SK-N-SH (cell line): ENCODE results near the gene MMUT. TPM values are rescaled to one million over a fixed set of nuclear protein-coding genes. Genes with fewer than 3 reads are reported as not detected.

Source experiments
- CTCF ChIA-PET: fragments of 300-600, 350-600 bp; formaldehyde crosslinking; extraction: SDS; loops from one replicate; lab custom pipeline; 2021; lab: Yijun Ruan, JAX
- POLR2A ChIA-PET: fragments of 350-600 bp; sonication (Branson Sonifier 250); formaldehyde crosslinking; extraction: SDS; loops from one replicate; lab custom pipeline; 2020; ENCODE audit warnings: antibody characterized with exemption, inconsistent platforms; lab: Yijun Ruan, JAX
- DNase-seq: peaks from one replicate; pipeline ENCODE4 v3.0.0; 2012
- H2AFZ ChIP-seq: fragments of 200-600 bp; sonication (generic); 2 replicates; pipeline ENCODE4 v1.8.1; 2016; ENCODE audit warnings: antibody characterized with exemption, mild to moderate bottlenecking, low read depth
- H3F3A ChIP-seq: fragments of 200-600 bp; sonication (generic); replicated peaks from 2 replicates; pipeline ENCODE3; 2016; ENCODE audit warnings: antibody characterized with exemption, mild to moderate bottlenecking; ENCODE audit not compliant: insufficient read depth
- H3K27ac ChIP-seq, 2 experiments: fragments of 200-500 bp in 1 of 2; fragments of 200-600 bp in 1 of 2; sonication (Bioruptor generic) in 1 of 2; sonication (generic), shearing (Covaris generic) in 1 of 2; 2 replicates each; pipeline versions ENCODE4 v1.5.1 to v1.6.1; 2014 to 2016; ENCODE audit warnings: low read depth in 2 of 2, inconsistent platforms in 1 of 2, low read length in 1 of 2, mild to moderate bottlenecking in 1 of 2, mixed read lengths in 1 of 2
- H3K27me3 ChIP-seq: fragments of 200-600 bp; sonication (generic), shearing (Covaris generic); 2 replicates; pipeline ENCODE4 v1.6.1; 2016; ENCODE audit warnings: mixed run types; ENCODE audit not compliant: insufficient read depth
- H3K36me3 ChIP-seq, 2 experiments: fragments of 200-500 bp in 1 of 2; fragments of 200-600 bp in 1 of 2; sonication (Bioruptor generic) in 1 of 2; sonication (generic) in 1 of 2; replicated peaks in 1 of 2; 2 replicates each; pipeline versions ENCODE3 to v1.5.1; 2014 to 2016; ENCODE audit warnings: low read length in 1 of 2, mild to moderate bottlenecking in 1 of 2; ENCODE audit not compliant: insufficient read depth in 2 of 2, control insufficient read depth in 1 of 2
- H3K4me1 ChIP-seq, 2 experiments: fragments of 200-500 bp in 1 of 2; fragments of 200-600 bp in 1 of 2; sonication (Bioruptor generic) in 1 of 2; sonication (generic), shearing (Covaris generic) in 1 of 2; 2 replicates each; pipeline versions ENCODE4 v1.5.1 to v1.6.1; 2014 to 2016; ENCODE audit warnings: low read depth in 1 of 2, low read length in 1 of 2, mixed run types in 1 of 2; ENCODE audit not compliant: insufficient read depth in 2 of 2, control insufficient read depth in 1 of 2
- H3K4me2 ChIP-seq: fragments of 200-600 bp; sonication (generic), shearing (Covaris generic); 2 replicates; pipeline ENCODE4 v1.6.1; 2017; ENCODE audit warnings: mixed run types
- H3K4me3 ChIP-seq, 2 experiments: fragments of 200-500 bp in 1 of 2; fragments of 200-600 bp in 1 of 2; sonication (Bioruptor generic) in 1 of 2; sonication (generic), shearing (Covaris generic) in 1 of 2; 2 replicates each; pipeline versions ENCODE4 v1.5.1 to v1.8.1; 2014 to 2016; ENCODE audit warnings: low read depth in 2 of 2, inconsistent platforms in 1 of 2, low read length in 1 of 2, mild to moderate bottlenecking in 1 of 2, mixed read lengths in 1 of 2, moderate library complexity in 1 of 2
- H3K79me2 ChIP-seq: fragments of 200-600 bp; sonication (generic); 2 replicates; pipeline ENCODE4 v1.8.1; 2017; ENCODE audit warnings: mild to moderate bottlenecking; ENCODE audit not compliant: insufficient read depth
- H3K9ac ChIP-seq: fragments of 200-600 bp; sonication (generic); 2 replicates; pipeline ENCODE4 v1.6.1; 2017; ENCODE audit warnings: mixed run types
- H3K9me2 ChIP-seq: fragments of 200-600 bp; sonication (generic); 2 replicates; pipeline ENCODE4 v1.6.1; 2017; ENCODE audit warnings: mixed run types
- H3K9me3 ChIP-seq: fragments of 200-600 bp; sonication (generic); 2 replicates; pipeline ENCODE4 v1.6.1; 2017; ENCODE audit warnings: mixed run types, mild to moderate bottlenecking, moderate library complexity
- H4K20me1 ChIP-seq: fragments of 200-600 bp; sonication (generic); 2 replicates; pipeline ENCODE4 v1.6.1; 2017; ENCODE audit warnings: mild to moderate bottlenecking, mixed run types; ENCODE audit not compliant: insufficient read depth
- CHD2 ChIP-seq: fragments of 150-350 bp; IDR thresholded peaks from 2 replicates; pipeline ENCODE4 v1.6.1; 2018; ENCODE audit warnings: low read length; ENCODE audit not compliant: partially characterized antibody
- ELF1 ChIP-seq: IDR thresholded peaks from 2 replicates; pipeline ENCODE4 v1.4.0; 2012
- FOXM1 ChIP-seq: IDR thresholded peaks from 2 replicates; pipeline ENCODE4 v1.4.0; 2012; ENCODE audit warnings: low read depth, mild to moderate bottlenecking
- GABPA ChIP-seq: IDR thresholded peaks from 2 replicates; pipeline ENCODE4 v1.4.0; 2012; ENCODE audit warnings: low read depth, mild to moderate bottlenecking
- JUND ChIP-seq: IDR thresholded peaks from 2 replicates; pipeline ENCODE4 v1.4.0; 2012
- MAX ChIP-seq: IDR thresholded peaks from 2 replicates; pipeline ENCODE4 v1.4.0; 2012; ENCODE audit warnings: low read depth
- MEF2A ChIP-seq: IDR thresholded peaks from 2 replicates; pipeline ENCODE4 v1.4.0; 2012; ENCODE audit warnings: low read depth, borderline replicate concordance
- NFIC ChIP-seq: IDR thresholded peaks from 2 replicates; pipeline ENCODE4 v1.4.0; 2012; ENCODE audit warnings: borderline replicate concordance
- NRF1 ChIP-seq: IDR thresholded peaks from 2 replicates; pipeline ENCODE4 v1.6.1; 2012; ENCODE audit warnings: low read depth, mild to moderate bottlenecking, low read length
- PBX3 ChIP-seq: IDR thresholded peaks from 2 replicates; pipeline ENCODE4; 2012
- RAD21 ChIP-seq: IDR thresholded peaks from 2 replicates; pipeline ENCODE4 v1.6.1; 2012; ENCODE audit warnings: mild to moderate bottlenecking, low read length
- RXRA ChIP-seq: IDR thresholded peaks from 2 replicates; pipeline ENCODE4 v1.4.0; 2012; ENCODE audit warnings: low read depth, mild to moderate bottlenecking, borderline replicate concordance
- SMC3 ChIP-seq: IDR thresholded peaks from 2 replicates; pipeline ENCODE4 v1.6.1; 2012; ENCODE audit warnings: low read depth, low read length, improper control_type of control experiment
- TEAD4 ChIP-seq: IDR thresholded peaks from 2 replicates; pipeline ENCODE4 v1.4.0; 2012; ENCODE audit warnings: mild to moderate bottlenecking, borderline replicate concordance; ENCODE audit not compliant: insufficient read depth
- USF1 ChIP-seq: IDR thresholded peaks from 2 replicates; pipeline ENCODE4 v1.4.0; 2012; ENCODE audit warnings: low read depth, borderline replicate concordance
- YY1 ChIP-seq: IDR thresholded peaks from 2 replicates; pipeline ENCODE4 v1.4.0; 2012; ENCODE audit warnings: low read depth, mild to moderate bottlenecking
- ZBTB33 ChIP-seq: IDR thresholded peaks from 2 replicates; pipeline ENCODE4 v1.4.0; 2012; ENCODE audit warnings: low read depth, borderline replicate concordance
- WGBS: methylation state at CpG from one replicate; pipeline ENCODE4 v1.1.6; 2017; ENCODE audit warnings: low lambda C conversion rate; 5-methylcytosine and 5-hydroxymethylcytosine counted together
- polyA plus RNA-seq, 3 experiments: library from polyadenylated mRNA; depleted of rRNA; stranded (reverse); fragments of >200 nt; gene quantifications; 2 replicates each; pipeline ENCODE4 v1.2.3, GENCODE V29; 2012
- TF ChIP-seq, protein P1 (sequence below): fragments of 150-350 bp; IDR thresholded peaks from 2 replicates; pipeline ENCODE4 v1.6.1; 2017; ENCODE audit warnings: antibody characterized with exemption, low read length, low read depth, borderline replicate concordance
- TF ChIP-seq, protein P2 (sequence below): fragments of 150-350 bp; IDR thresholded peaks from 2 replicates; pipeline ENCODE4 v1.6.1; 2016; ENCODE audit warnings: mild to moderate bottlenecking, low read depth, low read length
- TF ChIP-seq, protein P3 (sequence below): fragments of 200-600 bp; sonication (generic); IDR thresholded peaks from 2 replicates; pipeline ENCODE4 v1.6.1; 2017; ENCODE audit warnings: antibody characterized with exemption, mild to moderate bottlenecking, moderate library complexity

Gene MMUT
- polyA plus RNA-seq, 1 of the 3 experiments (the other 2 are of a cell fraction), result 6.7 TPM

- H3F3A ChIP-seq, result no peaks in the 10 kb centered on the region
- no peak for DNase-seq
- no peaks in the 10 kb centered on the region for H3K9me3 ChIP-seq
- H2AFZ ChIP-seq, result no peak overlapping the region
- no peak overlapping the region for H3K9ac ChIP-seq
- H3K4me1 ChIP-seq, result no peaks in the 10 kb centered on the region
- H3K27me3 ChIP-seq, result no peaks in the 10 kb centered on the region
- H3K9me2 ChIP-seq, result no peaks in the 10 kb centered on the region
- H3K4me3 ChIP-seq, result no peak overlapping the region
- ChIA-PET POLR2A (no interaction called here), CTCF (no interaction called here)
- no peak for TF ChIP-seq GABPA
- no peak for TF ChIP-seq RXRA
- no peak for TF ChIP-seq NFIC
- no peak for TF ChIP-seq MEF2A
- TF ChIP-seq FOXM1, result no peak
- TF ChIP-seq MAX, result no peak
- TF ChIP-seq, protein P1, sequence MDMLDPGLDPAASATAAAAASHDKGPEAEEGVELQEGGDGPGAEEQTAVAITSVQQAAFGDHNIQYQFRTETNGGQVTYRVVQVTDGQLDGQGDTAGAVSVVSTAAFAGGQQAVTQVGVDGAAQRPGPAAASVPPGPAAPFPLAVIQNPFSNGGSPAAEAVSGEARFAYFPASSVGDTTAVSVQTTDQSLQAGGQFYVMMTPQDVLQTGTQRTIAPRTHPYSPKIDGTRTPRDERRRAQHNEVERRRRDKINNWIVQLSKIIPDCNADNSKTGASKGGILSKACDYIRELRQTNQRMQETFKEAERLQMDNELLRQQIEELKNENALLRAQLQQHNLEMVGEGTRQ, result no peak
- no peak for TF ChIP-seq RAD21
- TF ChIP-seq ELF1, result no peak
- TF ChIP-seq USF1, result no peak
- no peak overlapping the region for H3K27ac ChIP-seq
- H3K4me2 ChIP-seq, result no peak overlapping the region
- 42% methylated on average over 2 of the region's 2 CpGs for WGBS
- H3K36me3 ChIP-seq, result peaks cover 25 to 35% of the 10 kb centered on the region in 2 experiments
- H3K79me2 ChIP-seq, result no peaks in the 10 kb centered on the region
- no peaks in the 10 kb centered on the region for H4K20me1 ChIP-seq
Measured at GRCh38 chr6:49430187-49430586, 32.9 kb downstream of the MMUT start.

GRCh38 chr6:49423817-49424216 lies 39.2 kb downstream of the MMUT start:
- no peaks in the 10 kb centered on the region for H3K4me1 ChIP-seq
- H3K27ac ChIP-seq, result no peak overlapping the region
- WGBS, result 16% methylated on average over 1 of the region's 1 CpG
- no peak overlapping the region for H3K4me2 ChIP-seq
- no peaks in the 10 kb centered on the region for H3F3A ChIP-seq
- ChIA-PET POLR2A (no interaction called here), CTCF (interaction anchor here (1.2 to 2.9 kb wide), 4 partner anchors 14 to 1792 kb away, joined by 3 to 16 read pairs (median 7); no protein-coding TSS in a partner anchor)
- H3K4me3 ChIP-seq, result no peak overlapping the region
- no peaks in the 10 kb centered on the region for H3K36me3 ChIP-seq
- peak; percentile 16 for DNase-seq
- no peak overlapping the region for H2AFZ ChIP-seq
- no peaks in the 10 kb centered on the region for H4K20me1 ChIP-seq
- H3K9ac ChIP-seq, result no peak overlapping the region
- H3K9me3 ChIP-seq, result no peaks in the 10 kb centered on the region
- H3K9me2 ChIP-seq, result no peaks in the 10 kb centered on the region
- H3K27me3 ChIP-seq, result no peaks in the 10 kb centered on the region
- H3K79me2 ChIP-seq, result no peaks in the 10 kb centered on the region
- TF ChIP-seq SMC3 (peak; percentile 15; the same call in 1 of the 2 replicates), JUND (no peak), NRF1 (no peak), YY1 (no peak), PBX3 (no peak), CHD2 (no peak), MEF2A (no peak), USF1 (no peak), ELF1 (no peak), ZBTB33 (no peak), TEAD4 (no peak)
- TF ChIP-seq, protein P2, sequence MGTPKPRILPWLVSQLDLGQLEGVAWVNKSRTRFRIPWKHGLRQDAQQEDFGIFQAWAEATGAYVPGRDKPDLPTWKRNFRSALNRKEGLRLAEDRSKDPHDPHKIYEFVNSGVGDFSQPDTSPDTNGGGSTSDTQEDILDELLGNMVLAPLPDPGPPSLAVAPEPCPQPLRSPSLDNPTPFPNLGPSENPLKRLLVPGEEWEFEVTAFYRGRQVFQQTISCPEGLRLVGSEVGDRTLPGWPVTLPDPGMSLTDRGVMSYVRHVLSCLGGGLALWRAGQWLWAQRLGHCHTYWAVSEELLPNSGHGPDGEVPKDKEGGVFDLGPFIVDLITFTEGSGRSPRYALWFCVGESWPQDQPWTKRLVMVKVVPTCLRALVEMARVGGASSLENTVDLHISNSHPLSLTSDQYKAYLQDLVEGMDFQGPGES, result no peak
- TF ChIP-seq, protein P3, sequence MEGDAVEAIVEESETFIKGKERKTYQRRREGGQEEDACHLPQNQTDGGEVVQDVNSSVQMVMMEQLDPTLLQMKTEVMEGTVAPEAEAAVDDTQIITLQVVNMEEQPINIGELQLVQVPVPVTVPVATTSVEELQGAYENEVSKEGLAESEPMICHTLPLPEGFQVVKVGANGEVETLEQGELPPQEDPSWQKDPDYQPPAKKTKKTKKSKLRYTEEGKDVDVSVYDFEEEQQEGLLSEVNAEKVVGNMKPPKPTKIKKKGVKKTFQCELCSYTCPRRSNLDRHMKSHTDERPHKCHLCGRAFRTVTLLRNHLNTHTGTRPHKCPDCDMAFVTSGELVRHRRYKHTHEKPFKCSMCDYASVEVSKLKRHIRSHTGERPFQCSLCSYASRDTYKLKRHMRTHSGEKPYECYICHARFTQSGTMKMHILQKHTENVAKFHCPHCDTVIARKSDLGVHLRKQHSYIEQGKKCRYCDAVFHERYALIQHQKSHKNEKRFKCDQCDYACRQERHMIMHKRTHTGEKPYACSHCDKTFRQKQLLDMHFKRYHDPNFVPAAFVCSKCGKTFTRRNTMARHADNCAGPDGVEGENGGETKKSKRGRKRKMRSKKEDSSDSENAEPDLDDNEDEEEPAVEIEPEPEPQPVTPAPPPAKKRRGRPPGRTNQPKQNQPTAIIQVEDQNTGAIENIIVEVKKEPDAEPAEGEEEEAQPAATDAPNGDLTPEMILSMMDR, result peak; percentile 48
